Calu3 (cell line): Measurements from ENCODE around the gene ERC2. TPM values are rescaled to one million over a fixed set of nuclear protein-coding genes. Genes with fewer than 3 reads are reported as not detected.

Experiments
- BruUV-seq: library from RNA; stranded (reverse); fragments of 400-500 nt; replicated peaks from 2 replicates; lab custom pipeline; 2021; lab: Mats Ljungman, UMichigan
- CTCF ChIA-PET: fragments of 300-600 bp; sonication (Branson Sonifier 250); formaldehyde crosslinking; loops from one replicate; lab custom pipeline; 2022; ENCODE audit warnings: antibody characterized with exemption; lab: Charles Lee
- DNase-seq: peaks from one replicate; pipeline ENCODE4 v3.0.0; 2022
- H3K27ac Mint-ChIP-seq: one replicate; pipeline ENCODE4 v1.8.0; 2022; ENCODE audit warnings: mixed read lengths; ENCODE audit not compliant: unreplicated experiment
- H3K27me3 Mint-ChIP-seq: one replicate; pipeline ENCODE4 v1.8.0; 2022; ENCODE audit warnings: mixed read lengths; ENCODE audit not compliant: unreplicated experiment
- H3K36me3 Mint-ChIP-seq: one replicate; pipeline ENCODE4 v1.8.0; 2022; ENCODE audit warnings: mild to moderate bottlenecking, moderate library complexity, mixed read lengths; ENCODE audit not compliant: insufficient read depth, unreplicated experiment
- H3K4me1 Mint-ChIP-seq: one replicate; pipeline ENCODE4 v1.8.0; 2022; ENCODE audit warnings: mild to moderate bottlenecking, low read depth, mixed read lengths; ENCODE audit not compliant: unreplicated experiment
- H3K4me3 Mint-ChIP-seq: one replicate; pipeline ENCODE4 v1.8.0; 2022; ENCODE audit warnings: mild to moderate bottlenecking, low read depth, moderate library complexity, mixed read lengths; ENCODE audit not compliant: unreplicated experiment
- H3K9me3 Mint-ChIP-seq: one replicate; pipeline ENCODE4 v1.8.0; 2022; ENCODE audit warnings: low read depth, mixed read lengths; ENCODE audit not compliant: unreplicated experiment
- intact Hi-C: fragments of 100-400 bp; cut with micrococcal nuclease; formaldehyde crosslinking; loops from one replicate; pipeline ENCODE4 v1.10.0; 2022; ENCODE audit not compliant: unreplicated experiment
- total RNA-seq: library from RNA; stranded (reverse); gene quantifications from 2 replicates; pipeline ENCODE4 v1.2.3, GENCODE V29; 2022
- TF ChIP-seq, protein P1 (sequence below): fragments of 200-600 bp; IDR thresholded peaks from one replicate; pipeline ENCODE4 v1.8.0; 2022; ENCODE audit warnings: antibody characterized with exemption; ENCODE audit not compliant: unreplicated experiment

The ERC2 gene
- total RNA-seq, 1 experiment from 2014 or later, result 0.73 TPM

DNA sequence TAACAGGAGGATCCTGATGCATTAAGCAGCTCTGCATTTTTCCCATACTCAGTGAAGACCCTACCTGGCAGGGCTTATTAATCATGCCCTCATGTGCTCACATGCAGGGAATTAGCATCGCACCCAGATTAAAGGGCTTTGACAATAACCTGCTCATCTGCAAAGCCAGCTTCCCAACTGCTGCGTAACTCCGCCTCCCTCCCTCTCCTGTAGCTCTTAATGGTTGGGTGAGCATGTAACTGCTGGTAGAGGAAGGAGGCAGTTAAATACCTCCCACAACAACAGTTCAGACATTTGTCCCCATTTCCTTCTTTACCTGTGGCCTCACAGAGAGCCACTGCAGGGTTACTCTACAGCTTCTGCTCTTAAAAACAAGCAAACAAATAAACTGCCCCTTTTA is 777.5 kb downstream of the ERC2 start:
- no peaks in the 10 kb centered on the region for H3K27me3 Mint-ChIP-seq
- H3K4me1 Mint-ChIP-seq, result no peaks in the 10 kb centered on the region
- no TSS peak for BruUV-seq
- no peak overlapping the region for H3K4me3 Mint-ChIP-seq
- no peak overlapping the region for H3K27ac Mint-ChIP-seq
- no peak for DNase-seq
- peaks cover 2% of the 10 kb centered on the region for H3K9me3 Mint-ChIP-seq
- TF ChIP-seq, protein P1, sequence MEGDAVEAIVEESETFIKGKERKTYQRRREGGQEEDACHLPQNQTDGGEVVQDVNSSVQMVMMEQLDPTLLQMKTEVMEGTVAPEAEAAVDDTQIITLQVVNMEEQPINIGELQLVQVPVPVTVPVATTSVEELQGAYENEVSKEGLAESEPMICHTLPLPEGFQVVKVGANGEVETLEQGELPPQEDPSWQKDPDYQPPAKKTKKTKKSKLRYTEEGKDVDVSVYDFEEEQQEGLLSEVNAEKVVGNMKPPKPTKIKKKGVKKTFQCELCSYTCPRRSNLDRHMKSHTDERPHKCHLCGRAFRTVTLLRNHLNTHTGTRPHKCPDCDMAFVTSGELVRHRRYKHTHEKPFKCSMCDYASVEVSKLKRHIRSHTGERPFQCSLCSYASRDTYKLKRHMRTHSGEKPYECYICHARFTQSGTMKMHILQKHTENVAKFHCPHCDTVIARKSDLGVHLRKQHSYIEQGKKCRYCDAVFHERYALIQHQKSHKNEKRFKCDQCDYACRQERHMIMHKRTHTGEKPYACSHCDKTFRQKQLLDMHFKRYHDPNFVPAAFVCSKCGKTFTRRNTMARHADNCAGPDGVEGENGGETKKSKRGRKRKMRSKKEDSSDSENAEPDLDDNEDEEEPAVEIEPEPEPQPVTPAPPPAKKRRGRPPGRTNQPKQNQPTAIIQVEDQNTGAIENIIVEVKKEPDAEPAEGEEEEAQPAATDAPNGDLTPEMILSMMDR, result no peak
- H3K36me3 Mint-ChIP-seq, result no peaks in the 10 kb centered on the region
- intact Hi-C loops, result no loop called here
- CTCF ChIA-PET, result interaction anchor here (0.7 kb wide), 1 partner anchor 662 kb away, joined by 3 read pairs; no protein-coding TSS in a partner anchor

DNA sequence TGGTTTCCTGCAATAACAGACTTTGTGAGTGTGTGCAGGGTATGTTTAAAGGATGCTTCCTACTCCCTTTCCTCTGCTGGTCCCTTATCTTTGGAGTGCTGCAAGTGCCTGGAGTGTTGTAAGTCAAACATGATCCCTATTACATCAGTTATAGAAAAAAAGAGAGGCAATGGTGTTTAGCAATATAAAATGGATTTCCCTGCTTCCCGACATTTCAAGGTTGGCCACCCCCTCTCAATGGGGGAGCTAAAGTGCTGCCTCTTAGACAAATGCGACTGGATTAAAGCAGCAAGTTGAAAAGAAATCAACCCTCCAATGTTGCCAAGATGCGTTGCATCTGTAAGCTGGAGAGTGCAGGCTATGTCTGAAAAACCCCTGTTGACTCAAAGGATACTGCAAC is 778.1 kb downstream of the ERC2 start:
- DNase-seq, result no peak
- TF ChIP-seq, protein P1, result no peak
- BruUV-seq, result no TSS peak
- Mint-ChIP-seq H3K27me3 (no peaks in the 10 kb centered on the region), H3K36me3 (no peaks in the 10 kb centered on the region), H3K4me1 (no peaks in the 10 kb centered on the region), H3K9me3 (peaks cover 2% of the 10 kb centered on the region), H3K27ac (no peak overlapping the region), H3K4me3 (no peak overlapping the region)
- intact Hi-C loops, result no loop called here
- CTCF ChIA-PET, result no interaction called here

DNA sequence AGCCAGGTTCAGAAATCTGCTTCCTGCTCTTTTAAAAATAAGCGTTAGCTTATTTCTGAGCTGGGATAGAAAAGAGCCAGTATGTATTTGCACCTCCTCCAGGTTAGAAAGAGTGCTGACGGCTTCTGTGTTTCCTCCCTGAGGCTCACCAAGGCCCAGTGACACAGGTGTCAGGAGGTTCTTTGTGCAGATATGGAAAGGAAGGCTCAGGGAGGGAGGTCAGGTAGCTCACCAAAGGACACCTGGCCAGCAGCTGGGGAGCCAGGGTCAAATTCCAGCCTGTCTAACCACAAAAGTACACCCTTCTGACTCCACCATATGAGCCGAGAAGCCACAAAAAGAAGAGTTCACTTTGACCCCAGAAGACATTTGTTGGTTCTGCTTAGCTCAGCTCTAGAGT is 780.1 kb downstream of the ERC2 start:
- Mint-ChIP-seq H3K9me3 (no peaks in the 10 kb centered on the region), H3K4me3 (no peak overlapping the region), H3K27ac (no peak overlapping the region), H3K27me3 (no peaks in the 10 kb centered on the region), H3K4me1 (no peaks in the 10 kb centered on the region), H3K36me3 (no peaks in the 10 kb centered on the region)
- CTCF ChIA-PET, result no interaction called here
- BruUV-seq, result no TSS peak
- intact Hi-C loops, result no loop called here
- no peak for DNase-seq
- TF ChIP-seq, protein P1, result no peak

DNA sequence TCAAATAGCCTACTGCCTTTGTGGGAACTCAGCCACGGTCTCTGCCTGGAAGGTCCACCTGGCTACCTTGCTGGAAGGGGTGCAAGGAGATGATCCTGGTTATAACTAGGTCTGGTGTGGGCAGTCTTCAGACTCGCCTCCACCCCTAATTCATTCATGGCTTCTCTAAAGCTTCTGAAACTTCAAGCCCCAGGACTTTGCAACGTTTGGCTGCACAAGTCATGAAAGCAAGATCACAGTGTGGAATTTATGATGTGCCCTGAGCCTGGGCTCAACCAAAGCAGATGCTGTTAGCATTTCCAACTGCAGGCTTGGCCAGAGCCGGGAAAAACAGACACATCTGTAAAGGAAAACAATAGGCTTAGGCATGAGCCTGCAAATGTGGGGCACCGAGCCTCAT is 780.7 kb downstream of the ERC2 start:
- no peaks in the 10 kb centered on the region for H3K9me3 Mint-ChIP-seq
- H3K4me3 Mint-ChIP-seq, result no peak overlapping the region
- no peaks in the 10 kb centered on the region for H3K27me3 Mint-ChIP-seq
- intact Hi-C loops, result no loop called here
- H3K27ac Mint-ChIP-seq, result no peak overlapping the region
- CTCF ChIA-PET, result no interaction called here
- H3K4me1 Mint-ChIP-seq, result no peaks in the 10 kb centered on the region
- H3K36me3 Mint-ChIP-seq, result no peaks in the 10 kb centered on the region
- no peak for DNase-seq
- TF ChIP-seq, protein P1, result no peak
- no TSS peak for BruUV-seq
